SK-N-SH treated with all-trans-retinoic acid at 6 μM for 48 hours (cell line): ENCODE measurements around the gene RPS6KC1.
A peak's percentile ranks its signal among the peaks of the same experiment; 100 is the strongest.
"Not testable (repeated sequence)": the region's sequence is repeated elsewhere in the genome, so short reads cannot be mapped to it uniquely, and the experiment has no call there.

Source experiments
- ATAC-seq: fragments of 200-7000 bp; cut with Tn5 transposase; 3 replicates; pipeline ENCODE4 v1.9.1; 2020; ENCODE audit warnings: mild to moderate bottlenecking, moderate library complexity
- ARNTL ChIP-seq: fragments of 450-650 bp; formaldehyde crosslinking; IDR thresholded peaks from 2 replicates; pipeline ENCODE4 v1.5.0; 2020; ENCODE audit warnings: low read depth, mild to moderate bottlenecking, moderate library complexity, borderline replicate concordance
- CREB5 ChIP-seq: fragments of 250-450 bp; sonication (Bioruptor Pico); IDR thresholded peaks from 2 replicates; pipeline ENCODE4 v1.5.1; 2020; ENCODE audit warnings: low read depth, mild to moderate bottlenecking, moderate library complexity
- CSDC2 ChIP-seq: fragments of 250-450 bp; sonication (Bioruptor Pico); IDR thresholded peaks from 2 replicates; pipeline ENCODE4 v1.5.0; 2020; ENCODE audit warnings: mild to moderate bottlenecking, moderate library complexity
- ESRRG ChIP-seq: fragments of 250-450 bp; sonication (Bioruptor Pico); IDR thresholded peaks from 2 replicates; pipeline ENCODE4 v1.6.1; 2021; ENCODE audit warnings: mild to moderate bottlenecking
- ISL1 ChIP-seq: fragments of 250-450 bp; sonication (Bioruptor Pico); IDR thresholded peaks from 2 replicates; pipeline ENCODE4 v2.1.2; 2022; ENCODE audit warnings: mild to moderate bottlenecking, moderate library complexity
- OSR1 ChIP-seq: fragments of 250-450 bp; sonication (Bioruptor Pico); IDR thresholded peaks from 2 replicates; pipeline ENCODE4 v1.8.0; 2022; ENCODE audit warnings: moderate library complexity, mild to moderate bottlenecking, inconsistent platforms
- PPARA ChIP-seq: fragments of 250-450 bp; sonication (Bioruptor Pico); IDR thresholded peaks from 2 replicates; pipeline ENCODE4 v1.5.0; 2020; ENCODE audit warnings: mild to moderate bottlenecking, borderline replicate concordance
- RARB ChIP-seq: fragments of 250-450 bp; sonication (Bioruptor Pico); IDR thresholded peaks from 2 replicates; pipeline ENCODE4 v1.8.0; 2021; ENCODE audit warnings: mild to moderate bottlenecking, moderate library complexity
- SNAI2 ChIP-seq: fragments of 250-450 bp; sonication (Bioruptor Pico); IDR thresholded peaks from 2 replicates; pipeline ENCODE4 v1.5.0; 2020; ENCODE audit warnings: mild to moderate bottlenecking, moderate library complexity
- TCF4 ChIP-seq: fragments of 250-450 bp; sonication (Bioruptor Pico); IDR thresholded peaks from 2 replicates; pipeline ENCODE4 v1.8.0; 2021; ENCODE audit warnings: mild to moderate bottlenecking, moderate library complexity, borderline replicate concordance
- TOX ChIP-seq: fragments of 250-450 bp; sonication (Bioruptor Pico); IDR thresholded peaks from 2 replicates; pipeline ENCODE4 v1.8.0; 2021; ENCODE audit warnings: mild to moderate bottlenecking, moderate library complexity, borderline replicate concordance
- TSHZ2 ChIP-seq: fragments of 250-450 bp; sonication (Bioruptor Pico); IDR thresholded peaks from 2 replicates; pipeline ENCODE4 v1.5.0; 2020; ENCODE audit warnings: mild to moderate bottlenecking, moderate library complexity
- ZC3H10 ChIP-seq: fragments of 250-450 bp; sonication (Bioruptor Pico); IDR thresholded peaks from 2 replicates; pipeline ENCODE4 v1.5.1; 2021; ENCODE audit warnings: mild to moderate bottlenecking, moderate library complexity
- ZFP3 ChIP-seq: fragments of 250-450 bp; sonication (Bioruptor Pico); IDR thresholded peaks from 2 replicates; pipeline ENCODE4 v1.5.0; 2020; ENCODE audit warnings: mild to moderate bottlenecking, moderate library complexity
- ZFP30 ChIP-seq: fragments of 450-650 bp; formaldehyde crosslinking; IDR thresholded peaks from 2 replicates; pipeline ENCODE4 v1.5.0; 2022; ENCODE audit warnings: mild to moderate bottlenecking, moderate library complexity
- ZNF70 ChIP-seq: fragments of 450-650 bp; formaldehyde crosslinking; IDR thresholded peaks from 2 replicates; pipeline ENCODE4 v1.5.0; 2020; ENCODE audit warnings: mild to moderate bottlenecking, moderate library complexity
- TF ChIP-seq, protein P1 (sequence below): fragments of 250-450 bp; sonication (Bioruptor Pico); IDR thresholded peaks from 2 replicates; pipeline ENCODE4 v1.8.0; 2021; ENCODE audit warnings: low read depth, mild to moderate bottlenecking, moderate library complexity, borderline replicate concordance
- TF ChIP-seq, protein P2 (sequence below): fragments of 250-450 bp; sonication (Bioruptor Pico); IDR thresholded peaks from 2 replicates; pipeline ENCODE4 v1.8.0; 2020; ENCODE audit warnings: mild to moderate bottlenecking, moderate library complexity, borderline replicate concordance
- TF ChIP-seq, protein P3 (sequence below): fragments of 250-450 bp; sonication (Bioruptor Pico); IDR thresholded peaks from 2 replicates; pipeline ENCODE4 v1.5.1; 2021; ENCODE audit warnings: mild to moderate bottlenecking, moderate library complexity

The RPS6KC1 gene

GRCh38 chr1:213035573-213035972, 15.5 kb upstream of the RPS6KC1 start:
- no peak for ATAC-seq
- TF ChIP-seq ARNTL (CRISPR knock-in tag) (no peak), TCF4 (CRISPR knock-in tag) (no peak), ISL1 (CRISPR knock-in tag) (no peak), TOX (CRISPR knock-in tag) (no peak)
- TF ChIP-seq, protein P1, sequence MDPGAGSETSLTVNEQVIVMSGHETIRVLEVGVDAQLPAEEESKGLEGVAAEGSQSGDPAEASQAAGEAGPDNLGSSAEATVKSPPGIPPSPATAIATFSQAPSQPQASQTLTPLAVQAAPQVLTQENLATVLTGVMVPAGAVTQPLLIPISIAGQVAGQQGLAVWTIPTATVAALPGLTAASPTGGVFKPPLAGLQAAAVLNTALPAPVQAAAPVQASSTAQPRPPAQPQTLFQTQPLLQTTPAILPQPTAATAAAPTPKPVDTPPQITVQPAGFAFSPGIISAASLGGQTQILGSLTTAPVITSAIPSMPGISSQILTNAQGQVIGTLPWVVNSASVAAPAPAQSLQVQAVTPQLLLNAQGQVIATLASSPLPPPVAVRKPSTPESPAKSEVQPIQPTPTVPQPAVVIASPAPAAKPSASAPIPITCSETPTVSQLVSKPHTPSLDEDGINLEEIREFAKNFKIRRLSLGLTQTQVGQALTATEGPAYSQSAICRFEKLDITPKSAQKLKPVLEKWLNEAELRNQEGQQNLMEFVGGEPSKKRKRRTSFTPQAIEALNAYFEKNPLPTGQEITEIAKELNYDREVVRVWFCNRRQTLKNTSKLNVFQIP (CRISPR knock-in tag), result no peak

DNA sequence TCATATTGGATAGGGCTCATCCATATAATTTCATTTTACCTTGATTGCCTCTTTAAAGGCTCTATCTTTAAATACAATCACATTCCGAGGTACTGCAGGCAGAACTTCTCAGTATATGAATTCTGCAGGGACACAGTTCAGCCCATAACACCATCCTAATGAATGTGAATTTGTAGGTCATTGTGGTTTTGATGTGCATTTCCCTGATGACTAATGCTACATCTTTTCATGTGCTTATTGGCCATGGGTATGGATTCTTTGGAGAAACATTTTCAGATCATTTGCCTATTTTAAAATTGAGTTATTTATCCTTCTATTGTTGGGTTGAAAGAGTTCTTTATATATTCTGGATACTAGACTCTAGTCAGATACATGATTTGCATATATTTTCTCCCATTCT, 9.6 kb upstream of the RPS6KC1 start:
- peak; percentile 86 for ATAC-seq
- TF ChIP-seq ARNTL (CRISPR knock-in tag) (no peak), OSR1 (CRISPR knock-in tag) (no peak), ZC3H10 (CRISPR knock-in tag) (peak; percentile 45; the same call in 1 of the 2 replicates)

DNA sequence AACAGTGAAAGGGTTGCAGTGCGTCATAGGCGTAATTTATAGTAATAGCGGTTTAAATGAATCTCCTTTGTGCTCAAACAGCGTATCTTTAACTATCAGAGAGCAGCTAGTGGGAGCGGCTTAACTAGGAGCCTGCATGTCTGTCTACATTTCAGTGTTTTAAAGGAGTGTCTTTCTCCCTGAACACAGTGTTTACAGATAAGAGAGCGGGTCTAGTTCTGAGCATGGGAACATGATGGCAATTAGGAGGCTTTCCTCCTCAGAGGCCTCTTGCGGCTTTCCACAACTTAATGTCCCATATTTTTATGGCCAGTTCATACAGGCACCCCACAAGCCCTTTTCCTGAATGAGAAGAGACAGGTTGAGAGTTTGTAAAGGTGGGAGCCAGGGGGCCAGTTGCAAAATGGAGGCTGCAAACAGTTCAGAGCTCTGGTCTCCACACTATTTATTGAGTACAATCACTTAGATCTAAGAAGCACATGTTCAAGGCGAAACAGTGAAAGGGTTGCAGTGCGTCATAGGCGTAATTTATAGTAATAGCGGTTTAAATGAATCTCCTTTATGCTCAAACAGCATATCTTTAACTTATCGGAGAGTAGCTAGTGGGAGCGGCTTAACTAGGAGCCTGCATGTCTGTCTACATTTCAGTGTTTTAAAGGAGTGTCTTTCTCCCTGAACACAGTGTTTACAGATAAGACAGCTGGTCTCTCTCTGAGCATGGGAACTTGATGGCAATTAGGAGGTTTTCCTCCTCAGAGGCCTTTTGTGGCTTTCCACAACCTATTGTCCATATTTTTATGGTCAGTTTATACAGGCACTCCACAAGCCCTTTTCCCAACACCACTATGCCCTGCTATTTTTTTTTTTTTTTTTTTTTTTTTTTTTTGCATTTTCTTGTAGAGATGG, 5.5 kb upstream of the RPS6KC1 start:
- not testable (repeated sequence) for ATAC-seq

GRCh38 chr1:213049232-213049631, 1.8 kb upstream of the RPS6KC1 start:
- TF ChIP-seq ZFP30 (CRISPR knock-in tag) (no peak), ESRRG (CRISPR knock-in tag) (no peak), CREB5 (CRISPR knock-in tag) (no peak), OSR1 (CRISPR knock-in tag) (no peak), TCF4 (CRISPR knock-in tag) (no peak), TOX (CRISPR knock-in tag) (no peak), PPARA (CRISPR knock-in tag) (no peak), ZNF70 (no peak), TSHZ2 (no peak), RARB (CRISPR knock-in tag) (no peak), SNAI2 (no peak), ZFP3 (CRISPR knock-in tag) (no peak), ISL1 (CRISPR knock-in tag) (no peak)
- TF ChIP-seq, protein P2, sequence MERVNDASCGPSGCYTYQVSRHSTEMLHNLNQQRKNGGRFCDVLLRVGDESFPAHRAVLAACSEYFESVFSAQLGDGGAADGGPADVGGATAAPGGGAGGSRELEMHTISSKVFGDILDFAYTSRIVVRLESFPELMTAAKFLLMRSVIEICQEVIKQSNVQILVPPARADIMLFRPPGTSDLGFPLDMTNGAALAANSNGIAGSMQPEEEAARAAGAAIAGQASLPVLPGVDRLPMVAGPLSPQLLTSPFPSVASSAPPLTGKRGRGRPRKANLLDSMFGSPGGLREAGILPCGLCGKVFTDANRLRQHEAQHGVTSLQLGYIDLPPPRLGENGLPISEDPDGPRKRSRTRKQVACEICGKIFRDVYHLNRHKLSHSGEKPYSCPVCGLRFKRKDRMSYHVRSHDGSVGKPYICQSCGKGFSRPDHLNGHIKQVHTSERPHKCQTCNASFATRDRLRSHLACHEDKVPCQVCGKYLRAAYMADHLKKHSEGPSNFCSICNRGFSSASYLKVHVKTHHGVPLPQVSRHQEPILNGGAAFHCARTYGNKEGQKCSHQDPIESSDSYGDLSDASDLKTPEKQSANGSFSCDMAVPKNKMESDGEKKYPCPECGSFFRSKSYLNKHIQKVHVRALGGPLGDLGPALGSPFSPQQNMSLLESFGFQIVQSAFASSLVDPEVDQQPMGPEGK, result no peak
- no peak for ATAC-seq

GRCh38 chr1:213050745-213051126, 305 bp upstream of the RPS6KC1 start:
- peak; percentile 47 for ATAC-seq

More at GRCh38 chr1:213050745-213051126, 305 bp upstream of the RPS6KC1 start:
- TF ChIP-seq, protein P1 (CRISPR knock-in tag), result no peak
- no peak for TF ChIP-seq ZNF70
- TF ChIP-seq PPARA (CRISPR knock-in tag), result no peak
- TF ChIP-seq, protein P3, sequence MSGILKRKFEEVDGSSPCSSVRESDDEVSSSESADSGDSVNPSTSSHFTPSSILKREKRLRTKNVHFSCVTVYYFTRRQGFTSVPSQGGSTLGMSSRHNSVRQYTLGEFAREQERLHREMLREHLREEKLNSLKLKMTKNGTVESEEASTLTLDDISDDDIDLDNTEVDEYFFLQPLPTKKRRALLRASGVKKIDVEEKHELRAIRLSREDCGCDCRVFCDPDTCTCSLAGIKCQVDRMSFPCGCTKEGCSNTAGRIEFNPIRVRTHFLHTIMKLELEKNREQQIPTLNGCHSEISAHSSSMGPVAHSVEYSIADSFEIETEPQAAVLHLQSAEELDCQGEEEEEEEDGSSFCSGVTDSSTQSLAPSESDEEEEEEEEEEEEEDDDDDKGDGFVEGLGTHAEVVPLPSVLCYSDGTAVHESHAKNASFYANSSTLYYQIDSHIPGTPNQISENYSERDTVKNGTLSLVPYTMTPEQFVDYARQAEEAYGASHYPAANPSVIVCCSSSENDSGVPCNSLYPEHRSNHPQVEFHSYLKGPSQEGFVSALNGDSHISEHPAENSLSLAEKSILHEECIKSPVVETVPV (CRISPR knock-in tag), result no peak
- TF ChIP-seq ZFP3 (CRISPR knock-in tag), result no peak
- no peak for TF ChIP-seq TCF4 (CRISPR knock-in tag)
- TF ChIP-seq ARNTL (CRISPR knock-in tag), result no peak
- TF ChIP-seq ZC3H10 (CRISPR knock-in tag), result no peak
- no peak for TF ChIP-seq ISL1 (CRISPR knock-in tag)
- no peak for TF ChIP-seq RARB (CRISPR knock-in tag)
- no peak for TF ChIP-seq CREB5 (CRISPR knock-in tag)
- no peak for TF ChIP-seq SNAI2
- TF ChIP-seq ESRRG (CRISPR knock-in tag), result no peak
- no peak for TF ChIP-seq ZFP30 (CRISPR knock-in tag)
- no peak for TF ChIP-seq TOX (CRISPR knock-in tag)
- no peak for TF ChIP-seq CSDC2 (CRISPR knock-in tag)
